Measurements from ENCODE around the gene ADAMTS1.

DNA sequence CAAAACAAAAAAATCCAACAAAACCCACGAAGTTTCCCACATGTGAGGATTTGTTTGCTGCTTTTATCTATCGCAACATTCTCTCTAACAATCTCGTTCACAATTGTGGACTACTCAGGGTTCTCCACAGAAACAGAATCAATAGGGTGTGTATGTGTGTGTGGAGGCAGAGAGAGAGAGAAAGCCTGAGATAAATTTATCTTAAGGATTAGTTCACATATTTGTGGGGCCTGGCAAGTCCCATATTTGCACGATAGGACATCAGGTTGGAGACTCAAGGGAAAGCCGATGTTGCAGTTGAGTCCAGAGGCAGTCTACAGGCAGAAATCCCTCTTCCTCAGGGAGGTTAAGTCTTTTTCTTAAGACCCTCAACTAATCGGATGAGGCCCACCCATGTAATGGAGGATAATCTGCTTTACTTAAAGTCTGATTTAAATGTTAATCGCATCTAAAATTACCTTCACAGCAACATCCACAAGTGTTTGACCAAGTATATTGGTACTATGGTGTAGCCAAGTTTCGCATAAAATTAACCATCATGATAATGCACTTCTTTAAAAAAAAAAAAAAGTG lies 31.7 kb downstream of the ADAMTS1 start:
- TF ChIP-seq, protein P1, sequence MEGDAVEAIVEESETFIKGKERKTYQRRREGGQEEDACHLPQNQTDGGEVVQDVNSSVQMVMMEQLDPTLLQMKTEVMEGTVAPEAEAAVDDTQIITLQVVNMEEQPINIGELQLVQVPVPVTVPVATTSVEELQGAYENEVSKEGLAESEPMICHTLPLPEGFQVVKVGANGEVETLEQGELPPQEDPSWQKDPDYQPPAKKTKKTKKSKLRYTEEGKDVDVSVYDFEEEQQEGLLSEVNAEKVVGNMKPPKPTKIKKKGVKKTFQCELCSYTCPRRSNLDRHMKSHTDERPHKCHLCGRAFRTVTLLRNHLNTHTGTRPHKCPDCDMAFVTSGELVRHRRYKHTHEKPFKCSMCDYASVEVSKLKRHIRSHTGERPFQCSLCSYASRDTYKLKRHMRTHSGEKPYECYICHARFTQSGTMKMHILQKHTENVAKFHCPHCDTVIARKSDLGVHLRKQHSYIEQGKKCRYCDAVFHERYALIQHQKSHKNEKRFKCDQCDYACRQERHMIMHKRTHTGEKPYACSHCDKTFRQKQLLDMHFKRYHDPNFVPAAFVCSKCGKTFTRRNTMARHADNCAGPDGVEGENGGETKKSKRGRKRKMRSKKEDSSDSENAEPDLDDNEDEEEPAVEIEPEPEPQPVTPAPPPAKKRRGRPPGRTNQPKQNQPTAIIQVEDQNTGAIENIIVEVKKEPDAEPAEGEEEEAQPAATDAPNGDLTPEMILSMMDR (conservative IDR thresholded peaks at IDR 0.05), result no peak
- no peak for TF ChIP-seq EZH2 (IDR thresholded peaks at IDR 0.05; ENCODE audit: low read depth)

Data from PC-9 (cell line).